Measurements from ENCODE around the gene EFNA1. TPM values are rescaled to one million over a fixed set of nuclear protein-coding genes. Genes with fewer than 3 reads are reported as not detected.

The EFNA1 gene
- total and polyA plus RNA-seq, 2 donors (not counting 3 experiments of a cell fraction or from before 2014, with no cell fraction given): 107 to 289 TPM

GRCh38 chr1:155133799-155134281, 6.2 kb downstream of the EFNA1 start:
- H3K4me2 ChIP-seq (ENCODE audit: insufficient read depth, low read length): no peak overlapping the region
- TF ChIP-seq JUN (IDR thresholded peaks at IDR 0.05; ENCODE audit: borderline replicate concordance, insufficient read depth, insufficient read length, low read depth): no peak
- no peak for TF ChIP-seq MAX (IDR thresholded peaks at IDR 0.05; ENCODE audit: insufficient read depth, insufficient read length)
- TF ChIP-seq POLR2A (IDR thresholded peaks at IDR 0.05; ENCODE audit: low read depth, low read length): no peak
- no peak for TF ChIP-seq MYC (IDR thresholded peaks at IDR 0.05; ENCODE audit: low read depth, low read length)
- TF ChIP-seq GATA2 (IDR thresholded peaks at IDR 0.05; ENCODE audit: insufficient read depth, insufficient read length, low read depth, low read length): no peak
- TF ChIP-seq POLR2AphosphoS5 (IDR thresholded peaks at IDR 0.05; ENCODE audit: insufficient read depth, low read depth, low read length): no peak
- no peak for TF ChIP-seq EZH2 (IDR thresholded peaks at IDR 0.05; ENCODE audit: borderline replicate concordance, low read depth, low read length, severe bottlenecking)
- TF ChIP-seq, protein P1, sequence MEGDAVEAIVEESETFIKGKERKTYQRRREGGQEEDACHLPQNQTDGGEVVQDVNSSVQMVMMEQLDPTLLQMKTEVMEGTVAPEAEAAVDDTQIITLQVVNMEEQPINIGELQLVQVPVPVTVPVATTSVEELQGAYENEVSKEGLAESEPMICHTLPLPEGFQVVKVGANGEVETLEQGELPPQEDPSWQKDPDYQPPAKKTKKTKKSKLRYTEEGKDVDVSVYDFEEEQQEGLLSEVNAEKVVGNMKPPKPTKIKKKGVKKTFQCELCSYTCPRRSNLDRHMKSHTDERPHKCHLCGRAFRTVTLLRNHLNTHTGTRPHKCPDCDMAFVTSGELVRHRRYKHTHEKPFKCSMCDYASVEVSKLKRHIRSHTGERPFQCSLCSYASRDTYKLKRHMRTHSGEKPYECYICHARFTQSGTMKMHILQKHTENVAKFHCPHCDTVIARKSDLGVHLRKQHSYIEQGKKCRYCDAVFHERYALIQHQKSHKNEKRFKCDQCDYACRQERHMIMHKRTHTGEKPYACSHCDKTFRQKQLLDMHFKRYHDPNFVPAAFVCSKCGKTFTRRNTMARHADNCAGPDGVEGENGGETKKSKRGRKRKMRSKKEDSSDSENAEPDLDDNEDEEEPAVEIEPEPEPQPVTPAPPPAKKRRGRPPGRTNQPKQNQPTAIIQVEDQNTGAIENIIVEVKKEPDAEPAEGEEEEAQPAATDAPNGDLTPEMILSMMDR (IDR thresholded peaks at IDR 0.05; ENCODE audit: extremely low read depth in 1 of 2, insufficient read depth in 1 of 2, low read depth in 1 of 2, low read length in 2 of 2): no peak
- no peak for TF ChIP-seq FOS (IDR thresholded peaks at IDR 0.05; ENCODE audit: borderline replicate concordance, insufficient read depth, low read length)
- H2AFZ ChIP-seq (ENCODE audit: low read depth, low read length): no peak overlapping the region
- H3K4me1 ChIP-seq (ENCODE audit: control insufficient read depth, extremely low read depth, insufficient read depth, low read length): peaks cover 49% of the 10 kb centered on the region
- H3K9me1 ChIP-seq (replicated peaks; ENCODE audit: control insufficient read depth, extremely low read depth, insufficient read depth, low read length): no peaks in the 10 kb centered on the region
- no peaks in the 10 kb centered on the region for H3K27me3 ChIP-seq (ENCODE audit: control insufficient read depth in 2 of 2, insufficient read depth in 2 of 2, low read length in 2 of 2)
- peak; percentile 2 for DNase-seq (ENCODE audit: low read depth, low spot score)
- intact Hi-C loops (cut with micrococcal nuclease) (no loop called here), dilution Hi-C loops (cut with MboI; ENCODE audit: extremely low pct_ligation_motif_present, low sequenced_read_pairs) (no loop called here)
- no peaks in the 10 kb centered on the region for H4K20me1 ChIP-seq (replicated peaks; ENCODE audit: control insufficient read depth, extremely low read depth, insufficient read depth, low read length)
- no TSS peak for BruUV-seq (replicated peaks)
- peak overlapping the region; percentile 98 for H3K27ac ChIP-seq (ENCODE audit: insufficient read depth, low read depth, low read length)
- peaks cover 41% of the 10 kb centered on the region for H3K79me2 ChIP-seq (ENCODE audit: control insufficient read depth, insufficient read depth, low read length)
- peaks cover 22 to 35% of the 10 kb centered on the region in 2 experiments for H3K36me3 ChIP-seq (ENCODE audit: control insufficient read depth in 2 of 2, extremely low read depth in 1 of 2, insufficient read depth in 2 of 2, low read length in 2 of 2)
- H3K9me3 ChIP-seq (replicated peaks; ENCODE audit: control insufficient read depth, insufficient read depth, low read length): no peaks in the 10 kb centered on the region
- H3K4me3 ChIP-seq (replicated peaks in 1 of 3; ENCODE audit: insufficient read depth in 1 of 3, low read depth in 1 of 3, low read length in 3 of 3): no peak overlapping the region
- FAIRE-seq: no peak
- ChIA-PET CTCF (interaction anchor here (0.9 to 15.5 kb wide), 4 partner anchors 10 to 42 kb away, joined by 3 to 204 read pairs (median 20); partner anchors contain the start of gene KRTCAP2), POLR2A (interaction anchor here (1.3 to 1.5 kb wide), 2 partner anchors 33 to 39 kb away, joined by 3 to 4 read pairs; partner anchors contain the start of gene KRTCAP2)
- no peak overlapping the region for H3K9ac ChIP-seq (replicated peaks; ENCODE audit: extremely low read depth, insufficient read depth, low read length)
